Upper lobe of right lung (tissue), 1 donor: ENCODE measurements around the gene CDC14B. TPM values are rescaled to one million over a fixed set of nuclear protein-coding genes. Genes with fewer than 3 reads are reported as not detected.
A peak's percentile ranks its signal among the peaks of the same experiment; 100 is the strongest.

ENCODE experiments used
- ATAC-seq: fragments of 200-7000 bp; cut with Tn5 transposase; one replicate; pipeline ENCODE4 v1.9.1; 2020; ENCODE audit warnings: mild to moderate bottlenecking, moderate library complexity
- DNase-seq: peaks from one replicate; pipeline ENCODE4 v3.0.0-alpha.2; 2020
- H3K27ac ChIP-seq: fragments of 200-600 bp; one replicate; pipeline ENCODE4 v1.8.0; 2022
- H3K27me3 ChIP-seq: fragments of 200-600 bp; one replicate; pipeline ENCODE4 v1.8.0; 2022; ENCODE audit warnings: mild to moderate bottlenecking
- H3K36me3 ChIP-seq: fragments of 200-600 bp; one replicate; pipeline ENCODE4 v1.8.0; 2022
- H3K4me1 ChIP-seq: fragments of 200-600 bp; one replicate; pipeline ENCODE4 v1.8.0; 2022
- H3K4me3 ChIP-seq: fragments of 200-600 bp; one replicate; pipeline ENCODE4 v1.8.0; 2022; ENCODE audit warnings: mild to moderate bottlenecking
- H3K9me3 ChIP-seq: fragments of 200-600 bp; one replicate; pipeline ENCODE4 v1.8.0; 2022
- intact Hi-C: fragments of 100-400 bp; cut with DNase I; formaldehyde crosslinking; loops from one replicate; pipeline ENCODE4 v1.11.0; 2022
- total RNA-seq: library from RNA; stranded (reverse); fragmentation: NEBNext Ultra II Directional; extraction: Animal tissue kit (Norgen Biotek cat#: 25700); gene quantifications from one replicate; pipeline ENCODE4 v1.2.1, GENCODE V29; 2021
- TF ChIP-seq, protein P1 (sequence below): fragments of 200-600 bp; IDR thresholded peaks from one replicate; pipeline ENCODE4 v1.8.0; 2022; ENCODE audit warnings: antibody characterized with exemption
- donor health status: DM: no; HTN: yes; CAD: no; lungs with severe emphysema.

Gene CDC14B
- total RNA-seq, 1 donor from 2014 or later, result 14.5 TPM

DNA sequence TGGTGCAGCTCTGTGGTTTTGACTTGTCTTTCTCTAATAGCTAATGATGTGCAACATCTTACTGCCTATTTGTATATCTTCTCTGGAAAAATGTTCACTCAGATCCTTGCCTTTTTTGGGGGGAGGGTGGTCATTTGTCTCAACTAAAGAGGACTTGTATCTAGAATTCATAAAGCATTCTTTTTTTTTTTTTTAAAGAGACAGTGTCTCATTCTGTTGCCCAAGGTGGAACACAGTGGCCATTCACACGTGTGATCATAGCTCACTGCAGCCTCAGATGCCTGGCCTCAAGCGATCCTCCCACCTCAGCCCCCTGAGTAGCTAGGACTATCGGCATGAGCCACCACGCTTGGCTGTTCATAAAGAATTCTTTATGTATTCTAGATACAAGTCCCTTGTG, 136.4 kb downstream of the CDC14B start:
- TF ChIP-seq, protein P1, sequence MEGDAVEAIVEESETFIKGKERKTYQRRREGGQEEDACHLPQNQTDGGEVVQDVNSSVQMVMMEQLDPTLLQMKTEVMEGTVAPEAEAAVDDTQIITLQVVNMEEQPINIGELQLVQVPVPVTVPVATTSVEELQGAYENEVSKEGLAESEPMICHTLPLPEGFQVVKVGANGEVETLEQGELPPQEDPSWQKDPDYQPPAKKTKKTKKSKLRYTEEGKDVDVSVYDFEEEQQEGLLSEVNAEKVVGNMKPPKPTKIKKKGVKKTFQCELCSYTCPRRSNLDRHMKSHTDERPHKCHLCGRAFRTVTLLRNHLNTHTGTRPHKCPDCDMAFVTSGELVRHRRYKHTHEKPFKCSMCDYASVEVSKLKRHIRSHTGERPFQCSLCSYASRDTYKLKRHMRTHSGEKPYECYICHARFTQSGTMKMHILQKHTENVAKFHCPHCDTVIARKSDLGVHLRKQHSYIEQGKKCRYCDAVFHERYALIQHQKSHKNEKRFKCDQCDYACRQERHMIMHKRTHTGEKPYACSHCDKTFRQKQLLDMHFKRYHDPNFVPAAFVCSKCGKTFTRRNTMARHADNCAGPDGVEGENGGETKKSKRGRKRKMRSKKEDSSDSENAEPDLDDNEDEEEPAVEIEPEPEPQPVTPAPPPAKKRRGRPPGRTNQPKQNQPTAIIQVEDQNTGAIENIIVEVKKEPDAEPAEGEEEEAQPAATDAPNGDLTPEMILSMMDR, result no peak
- no peaks in the 10 kb centered on the region for H3K9me3 ChIP-seq
- no peaks in the 10 kb centered on the region for H3K27me3 ChIP-seq
- no peaks in the 10 kb centered on the region for H3K36me3 ChIP-seq
- ATAC-seq (no peak), DNase-seq (no peak)
- H3K4me3 ChIP-seq, result no peak overlapping the region
- H3K4me1 ChIP-seq, result peaks cover 13% of the 10 kb centered on the region
- no peak overlapping the region for H3K27ac ChIP-seq
- intact Hi-C loops, result no loop called here

GRCh38 chr9:96482476-96482875, 137.2 kb downstream of the CDC14B start:
- no peak for DNase-seq
- TF ChIP-seq, protein P1, result no peak
- Histone ChIP-seq H3K4me1 (peaks cover 13% of the 10 kb centered on the region), H3K27ac (no peak overlapping the region), H3K27me3 (no peaks in the 10 kb centered on the region), H3K9me3 (no peaks in the 10 kb centered on the region), H3K4me3 (no peak overlapping the region), H3K36me3 (no peaks in the 10 kb centered on the region)
- no peak for ATAC-seq
- intact Hi-C loops, result no loop called here

GRCh38 chr9:96480736-96481135, 138.9 kb downstream of the CDC14B start:
- no peaks in the 10 kb centered on the region for H3K36me3 ChIP-seq
- no peak for DNase-seq
- H3K4me3 ChIP-seq, result no peak overlapping the region
- intact Hi-C loops, result no loop called here
- H3K4me1 ChIP-seq, result no peaks in the 10 kb centered on the region
- H3K27ac ChIP-seq, result no peak overlapping the region
- TF ChIP-seq, protein P1, result no peak
- no peak for ATAC-seq
- no peaks in the 10 kb centered on the region for H3K9me3 ChIP-seq
- H3K27me3 ChIP-seq, result no peaks in the 10 kb centered on the region

GRCh38 chr9:96478829-96479371, 140.7 kb downstream of the CDC14B start:
- Histone ChIP-seq H3K4me1 (no peaks in the 10 kb centered on the region), H3K27ac (no peak overlapping the region), H3K4me3 (no peak overlapping the region), H3K9me3 (no peaks in the 10 kb centered on the region), H3K36me3 (peaks cover 12% of the 10 kb centered on the region), H3K27me3 (no peaks in the 10 kb centered on the region)
- DNase-seq (no peak), ATAC-seq (no peak)
- TF ChIP-seq, protein P1, result no peak
- intact Hi-C loops, result no loop called here

- DNase-seq, result no peak
- intact Hi-C loops, result no loop called here
- no peaks in the 10 kb centered on the region for H3K27me3 ChIP-seq
Observed at GRCh38 chr9:96476591-96476990, 143.1 kb downstream of the CDC14B start.

More at GRCh38 chr9:96476591-96476990, 143.1 kb downstream of the CDC14B start:
- Histone ChIP-seq H3K36me3 (peaks cover 25% of the 10 kb centered on the region), H3K9me3 (no peaks in the 10 kb centered on the region), H3K4me3 (no peak overlapping the region), H3K4me1 (no peaks in the 10 kb centered on the region), H3K27ac (no peak overlapping the region)
- TF ChIP-seq, protein P1, result no peak
- peak; percentile 86 for ATAC-seq
